NCI-H69 (cell line): ENCODE data around the gene RERGL.
"Not testable (repeated sequence)": the region's sequence is repeated elsewhere in the genome, so short reads cannot be mapped to it uniquely, and the experiment has no call there.

Source experiments
- DNase-seq: peaks from one replicate; lab custom pipeline; 2025; lab: John Stamatoyannopoulos, UW

RERGL gene

DNA sequence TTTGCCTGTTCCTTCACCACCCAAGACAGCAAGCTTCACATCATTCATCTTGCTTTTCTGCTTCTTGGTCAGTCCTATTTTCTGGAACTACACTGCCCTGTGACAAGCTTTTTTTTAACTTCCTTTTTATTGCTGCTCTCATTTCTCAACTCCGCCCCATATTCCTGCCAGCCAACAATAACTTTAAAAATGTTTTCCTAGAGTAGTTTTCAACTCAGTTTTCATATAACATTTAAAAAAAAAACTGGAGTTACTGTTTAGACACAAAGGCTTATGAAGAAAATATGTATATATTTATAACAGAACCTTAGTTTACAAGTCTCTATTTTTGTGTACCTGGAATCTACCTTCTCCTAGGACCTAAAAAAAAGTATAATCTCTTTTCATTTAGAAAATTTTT is at the start of gene RERGL:
Gene RERGL, minus strand, starts transcription at position 101 of the 400 bp plus-strand sequence. Its CDS starts 53 bp downstream, at position 48.
- no peak for DNase-seq

DNA sequence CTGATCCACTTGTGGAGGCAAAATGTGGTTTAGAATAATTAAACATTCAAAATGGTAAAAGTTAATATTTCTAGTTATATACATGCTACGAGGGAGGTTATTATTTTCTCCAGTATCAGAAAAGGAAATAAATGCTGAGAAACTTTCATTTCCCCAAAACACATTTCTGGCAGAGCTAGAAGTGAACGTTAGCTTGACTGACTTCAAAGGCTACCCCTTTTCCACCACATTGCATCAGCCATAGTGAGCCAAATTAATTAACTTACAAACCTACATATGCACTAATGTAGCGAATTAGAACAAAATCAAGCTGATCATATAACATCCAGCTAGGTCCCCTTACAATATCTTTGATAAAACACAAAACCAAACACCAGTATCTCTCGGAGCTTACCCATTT is 49.3 kb upstream of the RERGL start:
- no peak for DNase-seq

DNA sequence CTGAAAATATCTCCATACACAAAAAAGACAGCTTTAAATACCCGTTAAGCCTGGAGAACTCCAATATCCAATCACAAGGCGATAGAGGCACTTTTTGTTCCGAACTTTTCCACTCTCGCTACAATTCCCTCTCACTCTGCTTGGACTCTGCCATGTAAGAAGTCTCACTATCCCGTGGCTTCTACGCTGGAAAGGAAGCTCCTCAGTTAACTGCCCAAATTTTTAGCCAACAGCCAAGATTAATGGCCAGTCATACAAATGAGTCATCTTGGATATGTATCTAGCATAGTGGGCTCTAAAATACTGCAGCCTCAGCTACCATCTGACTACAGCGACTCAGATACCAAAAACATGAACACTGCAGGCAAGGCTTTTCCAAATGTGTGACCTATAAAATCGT is 45.5 kb upstream of the RERGL start:
- DNase-seq = no peak

DNA sequence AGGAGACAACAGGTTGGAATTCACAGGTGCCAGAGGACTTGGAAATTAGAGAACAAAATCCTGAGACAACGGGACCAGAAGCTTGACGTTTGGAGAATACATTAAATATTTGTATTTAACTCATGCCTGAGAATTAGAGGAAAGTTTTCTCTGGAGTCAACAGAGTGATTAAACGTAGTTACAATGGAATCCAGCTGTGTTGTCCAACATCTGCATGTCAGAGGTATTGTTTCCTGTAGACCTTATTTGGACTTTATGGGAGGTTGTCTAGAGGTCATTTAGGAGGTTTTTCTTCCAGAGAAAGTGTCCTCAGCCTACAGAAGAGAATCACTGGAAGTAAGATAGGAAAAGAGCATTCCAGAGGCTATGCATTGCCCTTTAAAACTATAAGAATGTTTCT is 45.1 kb upstream of the RERGL start:
- DNase-seq = no peak

GRCh38 chr12:18130851-18131250 is 40.9 kb upstream of the RERGL start:
- DNase-seq = no peak

GRCh38 chr12:18123707-18124106 is 33.7 kb upstream of the RERGL start:
- no peak for DNase-seq

DNA sequence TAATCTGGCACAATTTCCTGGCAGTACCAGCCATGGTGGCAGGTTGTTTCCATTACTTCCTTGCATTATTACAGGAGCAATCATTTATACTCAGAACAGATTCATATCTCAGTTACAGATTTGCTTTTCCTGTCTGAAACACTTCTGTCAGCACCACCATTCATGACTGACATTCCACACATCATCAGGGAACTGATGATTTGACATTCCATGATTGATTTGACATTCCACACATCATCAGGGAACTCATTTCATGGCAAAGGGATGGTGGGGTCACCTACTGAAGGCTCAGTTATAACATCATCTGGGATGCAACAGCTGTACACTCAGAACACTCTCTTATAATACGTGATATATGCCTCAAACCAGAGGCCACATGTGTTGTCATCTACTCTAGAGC is 30.9 kb upstream of the RERGL start:
- DNase-seq = no peak

DNA sequence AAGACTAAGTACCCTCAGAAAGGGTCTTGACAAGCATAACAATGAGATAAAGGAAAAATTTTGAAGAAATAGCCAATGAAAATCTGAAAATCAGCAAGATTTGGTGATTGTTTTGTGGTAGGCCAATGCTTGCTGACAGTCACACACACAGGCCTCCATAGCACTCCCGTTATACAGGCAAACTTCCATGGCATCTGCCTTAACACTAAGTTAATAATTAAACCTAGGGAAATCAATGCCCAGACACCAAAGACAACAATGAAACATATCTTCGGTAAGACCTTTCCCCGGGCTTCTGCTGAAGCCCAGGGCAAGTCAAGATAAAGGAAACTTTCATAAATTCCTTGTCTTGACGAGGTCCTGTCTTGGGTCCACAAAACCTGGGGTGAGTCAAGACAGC is 18.6 kb upstream of the RERGL start:
- no peak for DNase-seq

DNA sequence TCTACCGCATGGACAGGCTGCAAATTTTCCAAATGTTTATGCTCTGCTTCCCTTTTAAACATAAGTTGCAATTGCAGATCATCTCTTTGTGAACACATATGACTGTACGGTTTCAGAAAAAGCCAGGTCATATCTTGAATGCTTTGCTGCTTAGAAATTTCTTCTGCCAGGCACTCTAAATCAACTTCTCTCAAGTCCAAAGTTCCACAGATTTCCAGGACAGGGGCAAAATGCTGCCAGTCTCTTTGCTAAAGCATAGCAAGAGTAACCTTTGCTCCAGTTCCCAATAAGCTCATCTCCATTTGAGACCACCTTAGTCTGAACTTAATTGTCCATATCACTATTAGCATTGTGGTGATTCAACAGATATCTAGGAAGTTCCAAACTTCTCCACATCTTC is 13.6 kb upstream of the RERGL start:
- DNase-seq = no peak

DNA sequence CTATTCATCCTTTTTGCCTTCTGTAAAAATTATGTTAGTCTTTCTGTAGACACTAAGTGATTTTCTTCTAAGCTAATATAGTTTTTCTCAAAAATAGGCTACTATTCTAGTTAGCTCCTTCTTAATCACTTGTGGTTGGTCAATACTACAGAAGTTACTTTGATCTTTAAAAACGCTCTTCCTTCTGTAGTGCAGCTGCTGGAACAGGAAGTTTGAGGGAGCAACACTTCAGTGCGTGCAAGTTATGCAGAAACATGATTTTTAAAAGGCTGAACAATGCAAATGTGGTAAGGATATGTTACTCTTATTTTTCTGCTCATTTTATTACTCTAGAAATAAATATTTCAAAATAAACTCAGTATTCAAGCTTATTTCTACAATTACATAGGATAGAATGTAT is 11.1 kb upstream of the RERGL start:
- no peak for DNase-seq

DNA sequence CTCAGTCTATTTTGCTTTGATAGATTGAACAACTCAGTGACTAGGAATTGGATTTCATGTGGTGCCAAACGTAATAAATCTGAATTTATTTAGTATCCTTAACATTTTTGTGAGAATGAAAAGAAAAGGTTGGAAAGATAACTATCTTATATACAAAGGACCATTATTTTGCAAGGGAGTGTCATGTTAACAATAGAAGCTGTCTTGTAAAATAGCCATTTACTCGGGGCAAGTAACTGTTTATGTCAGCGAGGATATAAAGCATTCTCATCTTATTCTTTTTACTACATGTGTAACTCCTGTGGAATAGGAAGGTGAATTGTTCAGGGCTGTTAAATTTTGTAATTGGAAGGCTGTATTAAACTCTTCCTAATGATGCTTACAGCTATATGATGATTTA is 5.9 kb downstream of the RERGL start:
- no peak for DNase-seq

GRCh38 chr12:18079541-18080246 is 10.3 kb downstream of the RERGL start:
- no peak for DNase-seq

GRCh38 chr12:18074001-18074400 is 16.0 kb downstream of the RERGL start:
- peak; percentile 71 for DNase-seq

GRCh38 chr12:18072723-18073122 is 17.3 kb downstream of the RERGL start:
- DNase-seq = no peak

DNA sequence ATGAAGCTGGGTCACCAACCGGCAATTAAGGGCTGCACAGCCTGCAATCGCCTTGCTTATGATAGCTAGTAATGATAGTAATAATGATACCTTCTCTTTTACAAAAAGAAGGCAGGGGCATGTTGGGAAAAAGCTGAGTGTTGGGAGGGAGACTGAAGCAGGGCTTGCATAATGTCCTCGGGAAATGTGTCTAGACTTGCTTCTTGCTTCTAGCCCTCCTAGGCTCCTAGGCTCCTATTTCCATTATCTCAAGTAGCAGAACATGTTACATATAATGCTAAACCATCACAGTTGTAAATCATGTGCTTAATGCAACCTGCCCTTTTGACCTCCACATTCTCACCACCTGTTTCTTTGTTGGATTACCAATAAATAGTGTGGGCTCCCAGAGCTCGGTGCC is 18.7 kb downstream of the RERGL start:
- peak; percentile 86 for DNase-seq

- DNase-seq = peak; percentile 9
Measured at GRCh38 chr12:18068355-18068754, 21.6 kb downstream of the RERGL start.

DNA sequence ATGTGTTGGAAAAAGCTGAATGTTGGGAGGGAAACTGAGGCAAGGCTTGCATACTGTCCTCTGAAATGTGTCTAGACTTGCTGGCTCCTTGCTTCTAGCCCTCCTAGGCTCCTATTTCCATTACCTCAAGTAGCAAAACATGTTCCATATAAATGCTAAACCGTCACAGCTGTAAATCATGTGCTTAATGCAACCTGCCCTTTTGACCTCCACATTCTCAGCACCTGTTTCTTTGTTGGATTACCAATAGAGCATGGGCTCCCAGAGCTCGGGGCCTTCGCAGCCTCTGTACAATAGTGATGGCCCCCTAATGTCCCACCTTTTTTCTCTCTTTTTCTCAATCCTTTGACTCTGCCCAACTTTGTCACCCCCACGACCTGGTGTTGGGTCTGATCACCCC is 23.3 kb downstream of the RERGL start:
- peak; percentile 23 for DNase-seq

DNA sequence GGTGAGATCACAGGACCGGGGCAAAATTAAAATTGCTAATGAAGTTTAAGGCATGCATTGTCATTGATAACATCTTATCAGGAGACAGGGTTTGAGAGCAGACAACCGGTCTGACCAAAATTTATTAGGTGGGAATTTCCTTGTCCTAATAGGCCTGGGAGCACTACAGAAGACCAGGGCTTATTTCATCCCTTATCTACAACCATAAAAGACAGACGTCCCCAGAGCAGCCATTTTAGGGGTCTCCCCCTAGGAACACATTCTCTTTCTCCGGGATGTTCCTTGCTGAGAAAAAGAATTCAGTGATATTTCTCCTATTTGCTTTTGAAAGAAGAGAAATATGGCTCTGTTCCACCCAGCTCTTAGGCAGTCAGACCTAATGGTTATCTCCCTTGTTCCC is 27.1 kb downstream of the RERGL start:
- not testable (repeated sequence) for DNase-seq

DNA sequence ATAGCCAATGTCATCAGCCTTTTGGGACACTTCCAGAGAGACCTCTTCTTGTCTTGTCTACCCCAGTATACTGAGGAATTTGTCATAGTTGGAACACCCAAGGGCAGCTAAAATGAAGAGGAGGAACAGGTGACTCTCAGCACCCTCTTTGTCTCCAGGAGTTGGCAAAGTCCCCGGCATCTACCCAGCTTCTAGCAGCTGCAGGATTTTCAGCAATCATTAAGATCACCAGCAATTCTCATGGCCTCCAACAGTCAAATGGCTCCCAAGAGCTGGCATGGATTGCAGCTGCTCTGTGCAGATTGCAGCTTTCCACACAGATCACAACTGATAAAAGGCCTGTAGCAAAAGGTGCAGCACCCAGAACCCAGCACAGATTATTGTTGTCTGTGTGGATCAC is 32.9 kb downstream of the RERGL start:
- no peak for DNase-seq

GRCh38 chr12:18054925-18055619 is 34.9 kb downstream of the RERGL start:
- DNase-seq = peak; percentile 15

DNA sequence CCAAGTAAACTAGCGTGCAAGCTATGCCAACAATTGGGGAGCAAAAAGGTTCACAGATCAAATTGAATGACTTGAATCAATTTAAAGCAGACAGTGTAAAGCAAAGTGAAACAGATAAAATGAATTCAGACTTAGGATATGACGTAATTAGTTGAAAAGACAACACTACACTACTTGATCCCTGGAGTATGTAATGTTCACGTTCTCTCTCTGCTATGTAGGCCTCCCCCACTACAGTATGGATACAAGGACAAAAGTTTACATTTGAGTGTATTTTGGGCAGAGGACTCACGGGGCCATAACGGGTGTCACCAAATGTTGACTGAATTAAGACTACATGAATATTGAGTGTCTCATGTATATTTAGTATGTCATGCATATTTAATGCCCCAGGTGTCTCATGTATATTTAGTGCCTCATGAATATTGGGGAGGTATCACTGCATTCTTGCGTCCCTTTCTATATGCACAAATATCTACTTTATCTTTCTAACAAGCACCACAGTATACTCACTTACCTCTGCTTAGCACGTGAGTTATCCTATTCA is 44.5 kb downstream of the RERGL start:
- DNase-seq = no peak

DNA sequence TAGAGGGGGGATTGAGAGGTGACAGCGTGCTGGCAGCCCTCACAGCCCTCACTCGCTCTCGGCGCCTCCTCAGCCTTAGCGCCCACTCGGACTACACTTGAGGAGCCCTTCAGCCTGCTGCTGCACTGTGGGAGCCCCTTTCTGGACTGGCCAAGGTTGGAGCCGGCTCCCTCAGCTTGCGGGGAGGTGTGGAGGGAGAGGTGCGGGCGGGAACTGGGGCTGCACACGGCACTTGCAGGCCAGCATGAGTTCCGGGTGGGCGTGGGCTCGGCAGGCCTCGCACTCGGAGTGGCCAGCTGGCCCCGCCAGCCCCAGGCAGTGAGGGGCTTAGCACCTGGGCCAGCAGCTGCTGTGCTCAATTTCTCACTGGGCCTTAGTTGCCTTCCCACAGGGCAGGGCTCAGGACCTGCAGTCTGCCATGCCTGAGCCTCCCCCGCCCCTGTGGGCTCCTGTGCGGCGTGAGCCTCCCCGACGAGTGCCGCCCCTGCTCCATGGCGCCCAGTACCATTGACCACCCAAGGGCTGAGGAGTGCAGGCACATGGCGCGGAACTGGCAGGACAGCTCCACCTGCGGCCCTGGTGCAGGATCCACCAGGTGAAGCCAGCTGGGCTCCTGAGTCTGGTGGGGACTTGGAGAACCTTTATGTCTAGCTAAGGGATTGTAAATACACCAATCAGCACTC is 49.8 kb downstream of the RERGL start:
- not testable (repeated sequence) for DNase-seq
